Natural killer cell treated with Interleukin-12 subunit alpha and Interleukin-12 subunit beta and Interleukin-15 and Interleukin-18, amount 100 ng/mL, for 72 hours (primary cell): ENCODE measurements around the gene TFAP2B. TPM values are rescaled to one million over a fixed set of nuclear protein-coding genes. Genes with fewer than 3 reads are reported as not detected.
A peak's percentile ranks its signal among the peaks of the same experiment; 100 is the strongest.

Source experiments
- ATAC-seq, 2 donors: fragments of 150-1000 bp; cut with Tn5 transposase in 1 of 2; sonication (Bioruptor Pico), chemical (Tn5 transposase) in 1 of 2; 2 replicates each; pipeline ENCODE4 v1.10.0; 2021
- DNase-seq: peaks from one replicate; pipeline ENCODE4 v3.0.0; 2022; ENCODE audit warnings: low spot score
- H3K27ac Mint-ChIP-seq, 2 donors: 1 replicate in 1 of 2; 2 replicates in 1 of 2; pipeline ENCODE4 v1.8.0; 2022; ENCODE audit warnings: mixed read lengths in 2 of 2, mild to moderate bottlenecking in 1 of 2, moderate library complexity in 1 of 2
- H3K27me3 Mint-ChIP-seq, 2 donors: 1 replicate in 1 of 2; 2 replicates in 1 of 2; pipeline ENCODE4 v1.8.0; 2022; ENCODE audit warnings: mixed read lengths in 2 of 2
- H3K36me3 Mint-ChIP-seq: one replicate; pipeline ENCODE4 v1.8.0; 2022; ENCODE audit warnings: mixed read lengths
- H3K4me1 Mint-ChIP-seq, 2 donors: 1 replicate in 1 of 2; 2 replicates in 1 of 2; pipeline ENCODE4 v1.8.0; 2022; ENCODE audit warnings: low read depth in 2 of 2, mixed read lengths in 2 of 2, mild to moderate bottlenecking in 1 of 2
- H3K4me3 Mint-ChIP-seq: one replicate; pipeline ENCODE4 v1.8.0; 2022; ENCODE audit warnings: mixed read lengths
- H3K9me3 Mint-ChIP-seq: 2 replicates; pipeline ENCODE4 v1.8.0; 2022; ENCODE audit warnings: mixed read lengths
- total RNA-seq, 2 donors: library from RNA; stranded (reverse); gene quantifications; one replicate each; pipeline ENCODE4 v1.2.3, GENCODE V29; 2022

TFAP2B gene
- not detected for total RNA-seq

- no peak for DNase-seq
- Mint-ChIP-seq H3K36me3 (peaks cover 4% of the 10 kb centered on the region), H3K27me3 (peaks cover 55 to 79% of the 10 kb centered on the region in 2 donors), H3K27ac (no peak within 1 kb of the TSS), H3K9me3 (no peaks in the 10 kb centered on the region), H3K4me3 (no peak within 1 kb of the TSS), H3K4me1 (peaks cover 8 to 9% of the 10 kb centered on the region in 2 donors)
- no peak for ATAC-seq
These were observed at the start of gene TFAP2B for GRCh38 chr6:50818673-50819072. Gene TFAP2B (plus strand): TSS chr6:50818871. CDS start chr6:50818892, 21 bp downstream.

GRCh38 chr6:50778696-50779095 is 40.0 kb upstream of the TFAP2B start:
- no peak overlapping the region for H3K4me3 Mint-ChIP-seq
- no peaks in the 10 kb centered on the region for H3K36me3 Mint-ChIP-seq
- H3K9me3 Mint-ChIP-seq = peaks cover 6% of the 10 kb centered on the region
- no peak overlapping the region for H3K27ac Mint-ChIP-seq
- DNase-seq (no peak), ATAC-seq (no peak)
- H3K4me1 Mint-ChIP-seq = no peaks in the 10 kb centered on the region
- no peaks in the 10 kb centered on the region for H3K27me3 Mint-ChIP-seq

- Mint-ChIP-seq H3K9me3 (peaks cover 6% of the 10 kb centered on the region), H3K27me3 (no peaks in the 10 kb centered on the region), H3K27ac (no peak overlapping the region), H3K4me3 (no peak overlapping the region), H3K4me1 (no peaks in the 10 kb centered on the region), H3K36me3 (no peaks in the 10 kb centered on the region)
- DNase-seq = no peak
- ATAC-seq = no peak
These were observed 38.3 kb upstream of the TFAP2B start for GRCh38 chr6:50780382-50780781.

- no peak overlapping the region for H3K27ac Mint-ChIP-seq
- no peaks in the 10 kb centered on the region for H3K36me3 Mint-ChIP-seq
- no peak for ATAC-seq
- H3K4me1 Mint-ChIP-seq = no peaks in the 10 kb centered on the region
- peaks cover 3% of the 10 kb centered on the region for H3K9me3 Mint-ChIP-seq
- no peak overlapping the region for H3K4me3 Mint-ChIP-seq
- H3K27me3 Mint-ChIP-seq = no peaks in the 10 kb centered on the region
- DNase-seq = no peak
These were observed 32.8 kb upstream of the TFAP2B start for GRCh38 chr6:50785921-50786320.

- H3K4me1 Mint-ChIP-seq = no peaks in the 10 kb centered on the region
- H3K27ac Mint-ChIP-seq = no peak overlapping the region
- no peaks in the 10 kb centered on the region for H3K36me3 Mint-ChIP-seq
- H3K4me3 Mint-ChIP-seq = no peak overlapping the region
- no peak for DNase-seq
- no peaks in the 10 kb centered on the region for H3K27me3 Mint-ChIP-seq
- H3K9me3 Mint-ChIP-seq = peaks cover 9% of the 10 kb centered on the region
- ATAC-seq = no peak
These were observed 26.7 kb upstream of the TFAP2B start for GRCh38 chr6:50791900-50792508.

- Mint-ChIP-seq H3K4me3 (no peak overlapping the region), H3K4me1 (no peaks in the 10 kb centered on the region), H3K9me3 (peaks cover 6% of the 10 kb centered on the region), H3K36me3 (no peaks in the 10 kb centered on the region), H3K27ac (no peak overlapping the region), H3K27me3 (no peaks in the 10 kb centered on the region)
- ATAC-seq = no peak
- DNase-seq = no peak
These were observed 25.9 kb upstream of the TFAP2B start for GRCh38 chr6:50792771-50793170.

- H3K36me3 Mint-ChIP-seq = no peaks in the 10 kb centered on the region
- H3K4me3 Mint-ChIP-seq = no peak overlapping the region
- no peak for ATAC-seq
- DNase-seq = no peak
- H3K27me3 Mint-ChIP-seq = no peaks in the 10 kb centered on the region
- H3K27ac Mint-ChIP-seq = no peak overlapping the region
- H3K9me3 Mint-ChIP-seq = peaks cover 6% of the 10 kb centered on the region
- no peaks in the 10 kb centered on the region for H3K4me1 Mint-ChIP-seq
These were observed 23.1 kb upstream of the TFAP2B start for GRCh38 chr6:50795574-50795973.

GRCh38 chr6:50804283-50804682 is 14.4 kb upstream of the TFAP2B start:
- ATAC-seq = no peak
- Mint-ChIP-seq H3K4me3 (no peak overlapping the region), H3K27me3 (peaks cover 0 to 7% of the 10 kb centered on the region in 2 donors), H3K9me3 (peaks cover 3% of the 10 kb centered on the region), H3K27ac (no peak overlapping the region), H3K36me3 (no peaks in the 10 kb centered on the region), H3K4me1 (no peaks in the 10 kb centered on the region)
- DNase-seq = no peak

- DNase-seq (no peak), ATAC-seq (no peak)
- Mint-ChIP-seq H3K9me3 (peaks cover 3% of the 10 kb centered on the region), H3K4me1 (no peaks in the 10 kb centered on the region), H3K36me3 (no peaks in the 10 kb centered on the region), H3K27ac (no peak overlapping the region), H3K27me3 (peaks cover 0 to 7% of the 10 kb centered on the region in 2 donors), H3K4me3 (no peak overlapping the region)
These were observed 11.6 kb upstream of the TFAP2B start for GRCh38 chr6:50807035-50807434.

GRCh38 chr6:50815436-50816114 is 3.1 kb upstream of the TFAP2B start:
- Mint-ChIP-seq H3K4me3 (peak overlapping the region; percentile 66), H3K27me3 (peaks cover 30 to 48% of the 10 kb centered on the region in 2 donors), H3K27ac (no peak overlapping the region), H3K36me3 (no peaks in the 10 kb centered on the region), H3K9me3 (no peaks in the 10 kb centered on the region), H3K4me1 (peaks cover 8% of the 10 kb centered on the region in 2 donors)
- DNase-seq (no peak), ATAC-seq (no peak)

GRCh38 chr6:50816115-50816675 is 2.5 kb upstream of the TFAP2B start:
- no peak overlapping the region for H3K27ac Mint-ChIP-seq
- H3K27me3 Mint-ChIP-seq = peaks cover 36 to 54% of the 10 kb centered on the region in 2 donors
- no peaks in the 10 kb centered on the region for H3K36me3 Mint-ChIP-seq
- DNase-seq (no peak), ATAC-seq (no peak)
- H3K4me3 Mint-ChIP-seq = peak overlapping the region; percentile 66
- H3K4me1 Mint-ChIP-seq = peaks cover 8 to 9% of the 10 kb centered on the region in 2 donors
- H3K9me3 Mint-ChIP-seq = no peaks in the 10 kb centered on the region

- Mint-ChIP-seq H3K4me1 (peaks cover 8 to 9% of the 10 kb centered on the region in 2 donors), H3K27me3 (peaks cover 43 to 63% of the 10 kb centered on the region in 2 donors)
- DNase-seq = no peak
These were observed 1.6 kb upstream of the TFAP2B start for GRCh38 chr6:50816947-50817645.

GRCh38 chr6:50817646-50817950 is 1.1 kb upstream of the TFAP2B start:
- H3K36me3 Mint-ChIP-seq = peaks cover 4% of the 10 kb centered on the region
- peaks cover 8 to 9% of the 10 kb centered on the region in 2 donors for H3K4me1 Mint-ChIP-seq
- no peak for DNase-seq
- ATAC-seq = no peak
- no peak overlapping the region for H3K4me3 Mint-ChIP-seq
- H3K27ac Mint-ChIP-seq = no peak overlapping the region
- peaks cover 48 to 68% of the 10 kb centered on the region in 2 donors for H3K27me3 Mint-ChIP-seq
- no peaks in the 10 kb centered on the region for H3K9me3 Mint-ChIP-seq

More at GRCh38 chr6:50816947-50817645, 1.6 kb upstream of the TFAP2B start:
- ATAC-seq = no peak
- Mint-ChIP-seq H3K36me3 (peaks cover under 1% of the 10 kb centered on the region), H3K4me3 (no peak overlapping the region), H3K9me3 (no peaks in the 10 kb centered on the region), H3K27ac (no peak overlapping the region)

GRCh38 chr6:50818020-50818419 is 651 bp upstream of the TFAP2B start:
- ATAC-seq = no peak
- no peak overlapping the region for H3K4me3 Mint-ChIP-seq
- no peaks in the 10 kb centered on the region for H3K9me3 Mint-ChIP-seq
- no peak for DNase-seq
- H3K4me1 Mint-ChIP-seq = peaks cover 8 to 9% of the 10 kb centered on the region in 2 donors
- no peak overlapping the region for H3K27ac Mint-ChIP-seq
- peaks cover 49 to 73% of the 10 kb centered on the region in 2 donors for H3K27me3 Mint-ChIP-seq
- peaks cover 4% of the 10 kb centered on the region for H3K36me3 Mint-ChIP-seq
